SK-N-SH (cell line): ENCODE results near the gene ABHD12. TPM values are rescaled to one million over a fixed set of nuclear protein-coding genes. Genes with fewer than 3 reads are reported as not detected.

Source experiments
- CTCF ChIA-PET: fragments of 300-600, 350-600 bp; formaldehyde crosslinking; extraction: SDS; loops from one replicate; lab custom pipeline; 2021; lab: Yijun Ruan, JAX
- POLR2A ChIA-PET: fragments of 350-600 bp; sonication (Branson Sonifier 250); formaldehyde crosslinking; extraction: SDS; loops from one replicate; lab custom pipeline; 2020; ENCODE audit warnings: antibody characterized with exemption, inconsistent platforms; lab: Yijun Ruan, JAX
- DNase-seq: peaks from one replicate; pipeline ENCODE4 v3.0.0; 2012
- H2AFZ ChIP-seq: fragments of 200-600 bp; sonication (generic); 2 replicates; pipeline ENCODE4 v1.8.1; 2016; ENCODE audit warnings: antibody characterized with exemption, mild to moderate bottlenecking, low read depth
- H3F3A ChIP-seq: fragments of 200-600 bp; sonication (generic); replicated peaks from 2 replicates; pipeline ENCODE3; 2016; ENCODE audit warnings: antibody characterized with exemption, mild to moderate bottlenecking; ENCODE audit not compliant: insufficient read depth
- H3K27ac ChIP-seq, 2 experiments: fragments of 200-500 bp in 1 of 2; fragments of 200-600 bp in 1 of 2; sonication (Bioruptor generic) in 1 of 2; sonication (generic), shearing (Covaris generic) in 1 of 2; 2 replicates each; pipeline versions ENCODE4 v1.5.1 to v1.6.1; 2014 to 2016; ENCODE audit warnings: low read depth in 2 of 2, inconsistent platforms in 1 of 2, low read length in 1 of 2, mild to moderate bottlenecking in 1 of 2, mixed read lengths in 1 of 2
- H3K27me3 ChIP-seq: fragments of 200-600 bp; sonication (generic), shearing (Covaris generic); 2 replicates; pipeline ENCODE4 v1.6.1; 2016; ENCODE audit warnings: mixed run types; ENCODE audit not compliant: insufficient read depth
- H3K36me3 ChIP-seq, 2 experiments: fragments of 200-500 bp in 1 of 2; fragments of 200-600 bp in 1 of 2; sonication (Bioruptor generic) in 1 of 2; sonication (generic) in 1 of 2; replicated peaks in 1 of 2; 2 replicates each; pipeline versions ENCODE3 to v1.5.1; 2014 to 2016; ENCODE audit warnings: low read length in 1 of 2, mild to moderate bottlenecking in 1 of 2; ENCODE audit not compliant: insufficient read depth in 2 of 2, control insufficient read depth in 1 of 2
- H3K4me1 ChIP-seq, 2 experiments: fragments of 200-500 bp in 1 of 2; fragments of 200-600 bp in 1 of 2; sonication (Bioruptor generic) in 1 of 2; sonication (generic), shearing (Covaris generic) in 1 of 2; 2 replicates each; pipeline versions ENCODE4 v1.5.1 to v1.6.1; 2014 to 2016; ENCODE audit warnings: low read depth in 1 of 2, low read length in 1 of 2, mixed run types in 1 of 2; ENCODE audit not compliant: insufficient read depth in 2 of 2, control insufficient read depth in 1 of 2
- H3K4me2 ChIP-seq: fragments of 200-600 bp; sonication (generic), shearing (Covaris generic); 2 replicates; pipeline ENCODE4 v1.6.1; 2017; ENCODE audit warnings: mixed run types
- H3K4me3 ChIP-seq, 2 experiments: fragments of 200-500 bp in 1 of 2; fragments of 200-600 bp in 1 of 2; sonication (Bioruptor generic) in 1 of 2; sonication (generic), shearing (Covaris generic) in 1 of 2; 2 replicates each; pipeline versions ENCODE4 v1.5.1 to v1.8.1; 2014 to 2016; ENCODE audit warnings: low read depth in 2 of 2, inconsistent platforms in 1 of 2, low read length in 1 of 2, mild to moderate bottlenecking in 1 of 2, mixed read lengths in 1 of 2, moderate library complexity in 1 of 2
- H3K79me2 ChIP-seq: fragments of 200-600 bp; sonication (generic); 2 replicates; pipeline ENCODE4 v1.8.1; 2017; ENCODE audit warnings: mild to moderate bottlenecking; ENCODE audit not compliant: insufficient read depth
- H3K9ac ChIP-seq: fragments of 200-600 bp; sonication (generic); 2 replicates; pipeline ENCODE4 v1.6.1; 2017; ENCODE audit warnings: mixed run types
- H3K9me2 ChIP-seq: fragments of 200-600 bp; sonication (generic); 2 replicates; pipeline ENCODE4 v1.6.1; 2017; ENCODE audit warnings: mixed run types
- H3K9me3 ChIP-seq: fragments of 200-600 bp; sonication (generic); 2 replicates; pipeline ENCODE4 v1.6.1; 2017; ENCODE audit warnings: mixed run types, mild to moderate bottlenecking, moderate library complexity
- H4K20me1 ChIP-seq: fragments of 200-600 bp; sonication (generic); 2 replicates; pipeline ENCODE4 v1.6.1; 2017; ENCODE audit warnings: mild to moderate bottlenecking, mixed run types; ENCODE audit not compliant: insufficient read depth
- CHD2 ChIP-seq: fragments of 150-350 bp; IDR thresholded peaks from 2 replicates; pipeline ENCODE4 v1.6.1; 2018; ENCODE audit warnings: low read length; ENCODE audit not compliant: partially characterized antibody
- CTCF ChIP-seq: fragments of 200-600 bp; sonication (generic); IDR thresholded peaks from 2 replicates; pipeline ENCODE4 v1.6.1; 2017; ENCODE audit warnings: antibody characterized with exemption, mild to moderate bottlenecking, moderate library complexity
- ELF1 ChIP-seq: IDR thresholded peaks from 2 replicates; pipeline ENCODE4 v1.4.0; 2012
- EZH2phosphoT487 ChIP-seq: fragments of 200-600 bp; sonication (generic); IDR thresholded peaks from 2 replicates; pipeline ENCODE4 v1.6.1; 2017; ENCODE audit warnings: low read depth, mixed run types, mild to moderate bottlenecking, antibody characterized with exemption, moderate library complexity, borderline replicate concordance
- FOXM1 ChIP-seq: IDR thresholded peaks from 2 replicates; pipeline ENCODE4 v1.4.0; 2012; ENCODE audit warnings: low read depth, mild to moderate bottlenecking
- GABPA ChIP-seq: IDR thresholded peaks from 2 replicates; pipeline ENCODE4 v1.4.0; 2012; ENCODE audit warnings: low read depth, mild to moderate bottlenecking
- IRF3 ChIP-seq: fragments of 150-350 bp; IDR thresholded peaks from 2 replicates; pipeline ENCODE4 v1.6.1; 2016; ENCODE audit warnings: mild to moderate bottlenecking, low read depth, low read length
- JUND ChIP-seq: IDR thresholded peaks from 2 replicates; pipeline ENCODE4 v1.4.0; 2012
- MAX ChIP-seq: IDR thresholded peaks from 2 replicates; pipeline ENCODE4 v1.4.0; 2012; ENCODE audit warnings: low read depth
- MEF2A ChIP-seq: IDR thresholded peaks from 2 replicates; pipeline ENCODE4 v1.4.0; 2012; ENCODE audit warnings: low read depth, borderline replicate concordance
- MXI1 ChIP-seq: IDR thresholded peaks from 2 replicates; pipeline ENCODE4 v1.6.1; 2012; ENCODE audit warnings: mild to moderate bottlenecking, low read depth, low read length, improper control_type of control experiment
- NFIC ChIP-seq: IDR thresholded peaks from 2 replicates; pipeline ENCODE4 v1.4.0; 2012; ENCODE audit warnings: borderline replicate concordance
- RAD21 ChIP-seq: IDR thresholded peaks from 2 replicates; pipeline ENCODE4 v1.6.1; 2012; ENCODE audit warnings: mild to moderate bottlenecking, low read length
- RCOR1 ChIP-seq: fragments of 150-350 bp; IDR thresholded peaks from 2 replicates; pipeline ENCODE4 v1.6.1; 2017; ENCODE audit warnings: antibody characterized with exemption, low read length
- REST ChIP-seq: IDR thresholded peaks from 2 replicates; pipeline ENCODE4 v1.6.1; 2012; ENCODE audit warnings: mild to moderate bottlenecking, low read depth, low read length, moderate library complexity
- RFX5 ChIP-seq: IDR thresholded peaks from 2 replicates; pipeline ENCODE4 v1.6.1; 2012; ENCODE audit warnings: mild to moderate bottlenecking, improper control_type of control experiment, low read length
- RXRA ChIP-seq: IDR thresholded peaks from 2 replicates; pipeline ENCODE4 v1.4.0; 2012; ENCODE audit warnings: low read depth, mild to moderate bottlenecking, borderline replicate concordance
- TAF1 ChIP-seq: IDR thresholded peaks from 2 replicates; pipeline ENCODE4 v1.6.1; 2012; ENCODE audit warnings: low read depth, mild to moderate bottlenecking, low read length, moderate library complexity, borderline replicate concordance
- YY1 ChIP-seq: IDR thresholded peaks from 2 replicates; pipeline ENCODE4 v1.4.0; 2012; ENCODE audit warnings: low read depth, mild to moderate bottlenecking
- ZBTB33 ChIP-seq: IDR thresholded peaks from 2 replicates; pipeline ENCODE4 v1.4.0; 2012; ENCODE audit warnings: low read depth, borderline replicate concordance
- WGBS: methylation state at CpG from one replicate; pipeline ENCODE4 v1.1.6; 2017; ENCODE audit warnings: low lambda C conversion rate; 5-methylcytosine and 5-hydroxymethylcytosine counted together
- polyA plus RNA-seq, 3 experiments: library from polyadenylated mRNA; depleted of rRNA; stranded (reverse); fragments of >200 nt; gene quantifications; 2 replicates each; pipeline ENCODE4 v1.2.3, GENCODE V29; 2012

ABHD12 gene
- polyA plus RNA-seq, 1 of the 3 experiments (the other 2 are of a cell fraction): 33.5 TPM

GRCh38 chr20:25277941-25278521 lies 112.6 kb downstream of the ABHD12 start:
- Histone ChIP-seq H3K27me3 (no peaks in the 10 kb centered on the region), H3K4me2 (no peak overlapping the region), H3F3A (no peaks in the 10 kb centered on the region), H3K9me3 (no peaks in the 10 kb centered on the region), H4K20me1 (no peaks in the 10 kb centered on the region), H3K79me2 (no peaks in the 10 kb centered on the region), H3K9me2 (no peaks in the 10 kb centered on the region), H3K9ac (no peak overlapping the region), H2AFZ (no peak overlapping the region), H3K27ac (no peak overlapping the region), H3K4me1 (peaks cover 0 to 16% of the 10 kb centered on the region in 2 experiments; a peak in 1 of 4 replicates), H3K4me3 (no peak overlapping the region), H3K36me3 (peaks cover 3 to 73% of the 10 kb centered on the region in 2 experiments)
- no peak for DNase-seq
- ChIA-PET CTCF (interaction anchor here (1.8 kb wide), 1 partner anchor 16 kb away, joined by 6 read pairs; no protein-coding TSS in a partner anchor), POLR2A (interaction anchor here (1.3 kb wide), 1 partner anchor 30 kb away, joined by 3 read pairs; the partner anchor contains the start of gene PYGB)
- 95% methylated on average over 16 of the region's 19 CpGs for WGBS
- TF ChIP-seq CHD2 (no peak), RXRA (no peak), NFIC (no peak), FOXM1 (no peak), JUND (no peak), TAF1 (no peak), RFX5 (no peak), GABPA (no peak), REST (no peak), MXI1 (no peak), MAX (no peak), MEF2A (no peak), ELF1 (no peak), YY1 (no peak), ZBTB33 (no peak), IRF3 (no peak), RAD21 (no peak), CTCF (no peak), RCOR1 (no peak), EZH2phosphoT487 (no peak)
